RWPE2 (cell line): ENCODE results near the gene MT1A.

Experiments
- ATAC-seq: fragments of 200-7000 bp; cut with Tn5 transposase; 3 replicates; pipeline ENCODE4 v1.9.1; 2021; ENCODE audit warnings: low read depth
- DNase-seq: peaks from one replicate; pipeline ENCODE4 v3.0.0-alpha.2; 2020; ENCODE audit warnings: low spot score
- H3K27ac ChIP-seq: fragments of 450-650 bp; 2 replicates; pipeline ENCODE4 v1.5.1; 2017; ENCODE audit warnings: mild to moderate bottlenecking; ENCODE audit not compliant: poor library complexity, severe bottlenecking
- H3K27me3 ChIP-seq: fragments of 250-450 bp; sonication (Bioruptor Pico); 2 replicates; pipeline ENCODE4 v1.5.1; 2021; ENCODE audit warnings: mild to moderate bottlenecking, moderate library complexity; ENCODE audit not compliant: insufficient read depth, poor library complexity, severe bottlenecking
- H3K36me3 ChIP-seq: fragments of 250-450 bp; sonication (Bioruptor Pico); 2 replicates; pipeline ENCODE4 v1.5.1; 2020; ENCODE audit warnings: low read depth, mild to moderate bottlenecking, moderate library complexity
- H3K4me1 ChIP-seq: fragments of 250-450 bp; sonication (Bioruptor Pico); 2 replicates; pipeline ENCODE4 v1.5.1; 2021; ENCODE audit warnings: mild to moderate bottlenecking, moderate library complexity; ENCODE audit not compliant: insufficient read depth, poor library complexity, severe bottlenecking
- H3K4me3 ChIP-seq: fragments of 250-450 bp; sonication (Bioruptor Pico); 2 replicates; pipeline ENCODE4 v1.5.1; 2021; ENCODE audit warnings: mild to moderate bottlenecking, moderate library complexity; ENCODE audit not compliant: severe bottlenecking
- H3K9me3 ChIP-seq: fragments of 250-450 bp; sonication (Bioruptor Pico); 2 replicates; pipeline ENCODE4 v1.5.1; 2021; ENCODE audit warnings: mild to moderate bottlenecking, moderate library complexity; ENCODE audit not compliant: severe bottlenecking
- TF ChIP-seq, protein P1 (sequence below): fragments of 450-650 bp; IDR thresholded peaks from one replicate; pipeline ENCODE4 v1.5.1; 2017; ENCODE audit warnings: mild to moderate bottlenecking, moderate library complexity; ENCODE audit not compliant: poor library complexity, severe bottlenecking

Gene MT1A

DNA sequence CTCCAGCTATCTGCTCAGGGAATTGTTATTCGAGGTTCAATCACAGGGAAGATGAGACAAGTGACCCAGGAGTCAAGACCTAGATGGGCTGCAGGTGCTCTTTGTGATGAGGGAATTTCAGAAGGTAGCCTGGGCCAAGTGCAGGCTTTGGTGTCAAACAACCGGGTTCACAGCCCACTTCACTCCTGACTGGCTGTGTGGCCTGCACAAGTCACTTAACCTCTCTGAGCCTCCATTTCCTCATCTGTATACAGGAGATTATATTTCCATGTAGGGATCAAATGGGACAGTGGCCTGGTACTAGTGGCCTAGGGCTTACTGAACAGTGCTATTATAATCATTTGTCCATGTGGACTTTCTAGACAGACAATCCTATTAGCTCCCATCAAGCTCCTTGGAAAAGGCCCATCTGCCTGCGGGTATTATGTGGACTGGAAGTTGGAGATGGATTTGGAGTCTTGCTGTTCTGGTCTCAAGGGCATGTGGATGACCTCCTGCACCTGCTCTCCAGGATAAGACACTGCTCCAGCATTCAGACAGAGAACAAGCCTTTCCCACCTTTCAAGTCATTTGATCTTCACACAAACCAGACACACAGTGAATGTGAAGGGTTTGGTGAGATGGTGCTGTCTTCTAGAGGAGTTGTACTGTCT lies 40.7 kb downstream of the MT1A start:
- peaks cover 2% of the 10 kb centered on the region for H3K4me1 ChIP-seq
- peaks cover 17% of the 10 kb centered on the region for H3K36me3 ChIP-seq
- H3K27ac ChIP-seq = no peak overlapping the region
- TF ChIP-seq, protein P1, sequence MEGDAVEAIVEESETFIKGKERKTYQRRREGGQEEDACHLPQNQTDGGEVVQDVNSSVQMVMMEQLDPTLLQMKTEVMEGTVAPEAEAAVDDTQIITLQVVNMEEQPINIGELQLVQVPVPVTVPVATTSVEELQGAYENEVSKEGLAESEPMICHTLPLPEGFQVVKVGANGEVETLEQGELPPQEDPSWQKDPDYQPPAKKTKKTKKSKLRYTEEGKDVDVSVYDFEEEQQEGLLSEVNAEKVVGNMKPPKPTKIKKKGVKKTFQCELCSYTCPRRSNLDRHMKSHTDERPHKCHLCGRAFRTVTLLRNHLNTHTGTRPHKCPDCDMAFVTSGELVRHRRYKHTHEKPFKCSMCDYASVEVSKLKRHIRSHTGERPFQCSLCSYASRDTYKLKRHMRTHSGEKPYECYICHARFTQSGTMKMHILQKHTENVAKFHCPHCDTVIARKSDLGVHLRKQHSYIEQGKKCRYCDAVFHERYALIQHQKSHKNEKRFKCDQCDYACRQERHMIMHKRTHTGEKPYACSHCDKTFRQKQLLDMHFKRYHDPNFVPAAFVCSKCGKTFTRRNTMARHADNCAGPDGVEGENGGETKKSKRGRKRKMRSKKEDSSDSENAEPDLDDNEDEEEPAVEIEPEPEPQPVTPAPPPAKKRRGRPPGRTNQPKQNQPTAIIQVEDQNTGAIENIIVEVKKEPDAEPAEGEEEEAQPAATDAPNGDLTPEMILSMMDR = no peak
- H3K9me3 ChIP-seq = no peaks in the 10 kb centered on the region
- no peaks in the 10 kb centered on the region for H3K27me3 ChIP-seq
- no peak for DNase-seq
- no peak overlapping the region for H3K4me3 ChIP-seq
- no peak for ATAC-seq

DNA sequence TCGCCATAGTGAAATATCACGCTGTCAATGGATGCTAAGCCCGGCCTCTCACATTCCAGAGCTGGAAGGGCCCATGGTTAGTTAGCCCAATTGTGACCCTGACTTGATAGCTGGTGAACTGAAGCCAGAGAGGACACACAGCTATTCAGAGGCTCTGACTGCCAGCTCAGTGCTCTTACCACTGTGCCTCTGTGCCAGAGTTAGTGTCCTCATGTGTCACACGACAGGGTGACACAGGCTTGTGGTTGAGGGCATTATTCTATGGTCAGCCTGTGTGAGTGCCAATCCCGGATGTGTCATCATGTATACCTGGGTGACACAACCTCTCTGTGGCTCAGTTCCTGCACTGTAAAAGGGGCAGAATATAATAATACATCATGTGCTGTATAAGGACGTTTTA lies 41.4 kb downstream of the MT1A start:
- TF ChIP-seq, protein P1 = no peak
- H3K36me3 ChIP-seq = peaks cover 23% of the 10 kb centered on the region
- no peaks in the 10 kb centered on the region for H3K9me3 ChIP-seq
- DNase-seq (no peak), ATAC-seq (no peak)
- no peak overlapping the region for H3K27ac ChIP-seq
- H3K27me3 ChIP-seq = no peaks in the 10 kb centered on the region
- H3K4me1 ChIP-seq = peaks cover 8% of the 10 kb centered on the region
- H3K4me3 ChIP-seq = no peak overlapping the region

DNA sequence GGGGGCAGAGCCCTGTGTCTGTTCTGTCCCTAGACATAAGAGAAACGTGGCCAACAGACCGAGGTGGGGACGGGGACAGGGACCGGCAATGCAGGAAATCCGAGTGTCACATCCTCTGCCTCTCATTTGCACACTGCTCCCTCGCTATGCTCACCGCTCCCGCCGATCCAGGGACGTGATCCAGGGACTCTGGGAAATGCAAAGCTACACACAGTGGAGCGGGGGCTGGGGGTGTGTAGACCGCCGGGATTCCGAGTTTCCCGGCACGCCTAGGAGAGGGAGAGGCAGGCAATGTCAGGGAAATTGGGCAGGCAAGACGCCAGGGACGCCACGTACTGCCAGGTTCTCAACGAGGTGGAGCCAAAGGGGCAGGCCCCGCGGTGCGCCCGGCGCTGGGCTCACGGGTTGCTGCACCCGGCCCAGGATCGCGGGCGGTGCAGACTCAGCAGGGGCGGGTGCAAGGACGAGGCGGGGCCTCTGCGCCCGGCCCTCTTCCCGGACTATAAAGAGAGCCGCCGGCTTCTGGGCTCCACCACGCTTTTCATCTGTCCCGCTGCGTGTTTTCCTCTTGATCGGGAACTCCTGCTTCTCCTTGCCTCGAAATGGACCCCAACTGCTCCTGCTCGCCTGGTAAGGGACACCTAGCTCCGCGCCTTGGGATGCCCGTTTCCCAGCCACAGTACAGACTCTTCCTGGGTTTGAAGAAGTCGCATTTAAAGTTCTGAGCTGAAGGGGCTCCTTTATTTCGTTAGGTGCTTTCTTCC lies 43.7 kb downstream of the MT1A start, which contains the start of gene MT1X:
TSS of gene MT1X (plus strand) at position 532 of the 764 bp plus-strand sequence. CDS start at position 603, 71 bp downstream.
- no peaks in the 10 kb centered on the region for H3K9me3 ChIP-seq
- ATAC-seq (peak; percentile 90), DNase-seq (peak; percentile 92)
- peaks cover 36% of the 10 kb centered on the region for H3K36me3 ChIP-seq
- TF ChIP-seq, protein P1 = no peak
- H3K4me3 ChIP-seq = peak within 1 kb of the TSS; percentile 45
- H3K27me3 ChIP-seq = no peaks in the 10 kb centered on the region
- peak within 1 kb of the TSS; percentile 75 for H3K27ac ChIP-seq
- H3K4me1 ChIP-seq = peaks cover 12% of the 10 kb centered on the region

DNA sequence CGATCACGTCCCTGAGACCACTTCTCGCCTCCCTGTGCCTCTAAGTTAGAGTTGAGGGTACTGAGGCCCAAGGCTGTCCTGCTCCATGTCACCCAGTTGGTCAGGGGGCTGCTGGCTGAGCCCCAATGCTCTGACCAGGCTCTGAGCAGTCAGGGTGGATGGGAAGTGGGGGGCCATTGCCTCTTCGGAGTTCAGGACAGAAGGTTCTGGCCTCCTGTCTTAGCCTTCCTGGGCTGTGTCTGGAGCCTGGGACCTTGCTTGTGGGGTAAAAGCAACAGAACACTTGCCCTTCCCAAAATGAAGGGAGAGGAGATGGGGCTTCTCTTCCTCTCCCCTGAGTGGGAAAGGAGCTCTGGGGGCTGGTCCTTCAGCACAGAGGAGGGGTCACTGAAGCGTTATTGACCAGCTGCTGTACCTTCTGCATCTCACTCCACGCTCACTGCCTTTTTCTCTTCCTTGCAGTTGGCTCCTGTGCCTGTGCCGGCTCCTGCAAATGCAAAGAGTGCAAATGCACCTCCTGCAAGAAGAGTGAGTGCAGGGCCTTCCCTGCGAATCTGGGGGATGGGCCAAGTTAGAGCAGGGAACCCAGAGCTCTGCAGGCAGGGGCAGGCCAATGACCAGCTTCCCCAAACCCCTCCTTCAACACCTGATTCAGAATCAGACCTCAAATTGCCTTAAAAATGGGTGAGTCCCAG lies 44.4 kb downstream of the MT1A start:
- TF ChIP-seq, protein P1 = no peak
- peak overlapping the region; percentile 45 for H3K4me3 ChIP-seq
- H3K27ac ChIP-seq = peak overlapping the region; percentile 75
- H3K36me3 ChIP-seq = peaks cover 36% of the 10 kb centered on the region
- DNase-seq = no peak
- no peaks in the 10 kb centered on the region for H3K27me3 ChIP-seq
- ATAC-seq = no peak
- H3K4me1 ChIP-seq = peaks cover 12% of the 10 kb centered on the region
- no peaks in the 10 kb centered on the region for H3K9me3 ChIP-seq
